Measurements from ENCODE around the gene GRID1.

GRCh38 chr10:86204421-86205305 is 161.9 kb downstream of the GRID1 start:
- no peak for TF ChIP-seq POLR2A (IDR thresholded peaks at IDR 0.05)
- no peak for TF ChIP-seq CTCF (IDR thresholded peaks at IDR 0.05)

Measured in lower leg skin (tissue), 3 donors.